ENCODE data around the gene SCN11A. TPM values are rescaled to one million over a fixed set of nuclear protein-coding genes. Genes with fewer than 3 reads are reported as not detected.

Gene SCN11A
- total and polyA plus RNA-seq, 9 of the 15 experiments (the other 6 are each of a cell fraction or from before 2014, with no cell fraction given), result 0.01 to 0.05 (median 0.04) TPM; not detected in 6

GRCh38 chr3:39096775-39097174 is 45.0 kb upstream of the SCN11A start (continued):
- no peak for TF ChIP-seq TCFL5 (CRISPR knock-in tag; conservative IDR thresholded peaks at IDR 0.05)
- no peak for TF ChIP-seq BRF2 (IDR thresholded peaks at IDR 0.05; ENCODE audit: borderline replicate concordance, insufficient read depth, insufficient read length)
- TF ChIP-seq ZNF778 (CRISPR knock-in tag; IDR thresholded peaks at IDR 0.05), result no peak
- TF ChIP-seq CREBBP (IDR thresholded peaks at IDR 0.05; ENCODE audit: low read depth, low read length), result no peak
- no peak for TF ChIP-seq HNRNPL (IDR thresholded peaks at IDR 0.05; ENCODE audit: low read depth, low read length)
- no peak for TF ChIP-seq ZNF395 (CRISPR knock-in tag; IDR thresholded peaks at IDR 0.05)

- no peak overlapping the region for H3K4me2 ChIP-seq (ENCODE audit: insufficient read depth, low read length)
- no peak for FAIRE-seq
- H3K4me3 ChIP-seq, result no peak overlapping the region
- no peak overlapping the region for H3K9ac ChIP-seq (ENCODE audit: insufficient read depth in 1 of 2, low read depth in 2 of 2, low read length in 2 of 2)
- peak; percentile 17 for ATAC-seq
- H3K27ac ChIP-seq (ENCODE audit: extremely low read depth, low read depth, low read length), result no peak overlapping the region
- intact Hi-C loops (cut with micrococcal nuclease), result no loop called here
- H3K27me3 ChIP-seq (ENCODE audit: control insufficient read depth in 2 of 2, insufficient read depth in 2 of 2, low read length in 2 of 2), result no peaks in the 10 kb centered on the region
- H3K79me2 ChIP-seq (ENCODE audit: control insufficient read depth, insufficient read depth, low read length), result peaks cover 2% of the 10 kb centered on the region; the same call in 1 of the 3 replicates
- DNase-seq (ENCODE audit: extremely low read depth in 1 of 4, low spot score in 3 of 4), result no peak
- TF ChIP-seq SUPT5H (IDR thresholded peaks at IDR 0.05), result peak; percentile 16; the same call in 1 of the 2 replicates
- no peak for TF ChIP-seq ARID3A (IDR thresholded peaks at IDR 0.05; ENCODE audit: borderline replicate concordance, low read depth, low read length)
- TF ChIP-seq CEBPB (tag; IDR thresholded peaks at IDR 0.05), result no peak
- TF ChIP-seq HMG20B (CRISPR knock-in tag; IDR thresholded peaks at IDR 0.05), result no peak
- H3K4me1 ChIP-seq (replicated peaks in 1 of 2; ENCODE audit: control insufficient read depth in 2 of 2, insufficient read depth in 2 of 2, low read length in 2 of 2), result no peaks in the 10 kb centered on the region
- CTCF ChIA-PET (ENCODE audit: low intra/inter-chr PET ratio), result no interaction called here
- no peak overlapping the region for H2AFZ ChIP-seq (ENCODE audit: low read depth, low read length)
- POLR2A ChIA-PET, result interaction anchor here (0.6 to 1.8 kb wide), 4 partner anchors 9 to 399 kb away, joined by 3 to 5 read pairs (median 4); no protein-coding TSS in a partner anchor
- 48% methylated on average over 3 of the region's 3 CpGs for WGBS (ENCODE audit: insufficient coverage, low coverage, missing lambda C conversion rate)
- no peaks in the 10 kb centered on the region for H3K9me3 ChIP-seq (replicated peaks; ENCODE audit: control insufficient read depth, insufficient read depth, low read depth, low read length)
- peaks cover 92% of the 10 kb centered on the region for H3K36me3 ChIP-seq (ENCODE audit: control insufficient read depth, insufficient read depth, low read length)
- H4K20me1 ChIP-seq (replicated peaks; ENCODE audit: control insufficient read depth, insufficient read depth, low read length), result peaks cover 4% of the 10 kb centered on the region; the same call in 1 of the 2 replicates
- BruUV-seq (replicated peaks), result no TSS peak
- H3K9me1 ChIP-seq (ENCODE audit: control insufficient read depth, insufficient read depth, low read length), result no peaks in the 10 kb centered on the region
- in situ Hi-C loops (cut with MboI), result no loop called here
Observed at GRCh38 chr3:39095778-39096177, 44.0 kb upstream of the SCN11A start.
